Spinal cord (tissue), 10 donors: ENCODE data around the gene HMCES. TPM values are rescaled to one million over a fixed set of nuclear protein-coding genes. Genes with fewer than 3 reads are reported as not detected.
A peak's percentile ranks its signal among the peaks of the same experiment; 100 is the strongest.

Experiments
- DNase-seq, 6 donors: peaks; one replicate each; pipeline versions ENCODE4 v3.0.0 to v3.0.0-alpha.2; 2013 to 2015; ENCODE audit warnings: low spot score in 6 of 6, low read depth in 4 of 6
- H3K27ac ChIP-seq: one replicate; pipeline ENCODE4 v1.5.1; 2013; ENCODE audit warnings: low read depth, low read length, control low read depth
- H3K27me3 ChIP-seq: one replicate; pipeline ENCODE4 v1.6.1; 2013; ENCODE audit warnings: low read length; ENCODE audit not compliant: control insufficient read depth, insufficient read depth
- H3K36me3 ChIP-seq: one replicate; pipeline ENCODE4 v1.6.1; 2013; ENCODE audit warnings: low read length; ENCODE audit not compliant: control insufficient read depth, insufficient read depth
- H3K4me1 ChIP-seq: one replicate; pipeline ENCODE4 v1.6.1; 2013; ENCODE audit warnings: low read length; ENCODE audit not compliant: control insufficient read depth, insufficient read depth
- H3K4me3 ChIP-seq: one replicate; pipeline ENCODE4 v1.5.1; 2013; ENCODE audit warnings: low read depth, low read length, control low read depth
- H3K9me3 ChIP-seq: one replicate; pipeline ENCODE4 v1.6.1; 2013; ENCODE audit warnings: low read length; ENCODE audit not compliant: control insufficient read depth, insufficient read depth
- WGBS: methylation state at CpG from one replicate; pipeline ENCODE4 v1.1.5; 2013; ENCODE audit warnings: missing lambda C conversion rate; ENCODE audit not compliant: insufficient coverage; 5-methylcytosine and 5-hydroxymethylcytosine counted together
- polyA plus RNA-seq, 2 donors: library from polyadenylated mRNA; unstranded; fragments of 120-200 nt; gene quantifications; one replicate each; pipeline ENCODE4 v1.2.1, GENCODE V29; 2013; ENCODE audit not compliant: insufficient read length in 2 of 2
- total RNA-seq, 2 donors: library from RNA; depleted of rRNA in 1 of 2; stranded (reverse); fragments of 120-200 nt in 1 of 2; fragments of >200 nt in 1 of 2; gene quantifications; one replicate each; pipeline versions ENCODE4 v1.2.3 to v1.2.4, GENCODE V29; 2013 to 2014
- donor health status: healthy.

The HMCES gene
- total and polyA plus RNA-seq, 4 donors: 23.6 to 52.7 (median 35.8) TPM

- H3K27ac ChIP-seq: no peak overlapping the region
- WGBS: 100% methylated on average over 2 of the region's 2 CpGs
- H3K4me1 ChIP-seq: peaks cover 21% of the 10 kb centered on the region
- no peak for DNase-seq
- peaks cover 14% of the 10 kb centered on the region for H3K36me3 ChIP-seq
- H3K4me3 ChIP-seq: no peak overlapping the region
- no peaks in the 10 kb centered on the region for H3K9me3 ChIP-seq
- no peaks in the 10 kb centered on the region for H3K27me3 ChIP-seq
Measured at GRCh38 chr3:129312021-129312639, 33.5 kb downstream of the HMCES start.

GRCh38 chr3:129312671-129313414, 34.2 kb downstream of the HMCES start:
- Histone ChIP-seq H3K36me3 (peaks cover 17% of the 10 kb centered on the region), H3K4me1 (peaks cover 28% of the 10 kb centered on the region), H3K27me3 (no peaks in the 10 kb centered on the region), H3K4me3 (no peak overlapping the region), H3K9me3 (no peaks in the 10 kb centered on the region), H3K27ac (no peak overlapping the region)
- no peak for DNase-seq

GRCh38 chr3:129313415-129313664, 34.7 kb downstream of the HMCES start:
- DNase-seq: no peak
- H3K36me3 ChIP-seq: peaks cover 21% of the 10 kb centered on the region
- peaks cover 31% of the 10 kb centered on the region for H3K4me1 ChIP-seq
- no peaks in the 10 kb centered on the region for H3K9me3 ChIP-seq
- H3K27me3 ChIP-seq: no peaks in the 10 kb centered on the region
- H3K4me3 ChIP-seq: no peak overlapping the region
- H3K27ac ChIP-seq: no peak overlapping the region

- Histone ChIP-seq H3K4me3 (peak overlapping the region; percentile 94), H3K27me3 (no peaks in the 10 kb centered on the region), H3K27ac (peak overlapping the region; percentile 89), H3K4me1 (peaks cover 31% of the 10 kb centered on the region), H3K9me3 (no peaks in the 10 kb centered on the region), H3K36me3 (peaks cover 24% of the 10 kb centered on the region)
- 36% methylated on average over 6 of the region's 7 CpGs for WGBS
- peak in 2 of 6 donors; percentile 38 to 47 for DNase-seq
Measured at GRCh38 chr3:129313665-129314385, 35.2 kb downstream of the HMCES start.

GRCh38 chr3:129314386-129315222, 35.9 kb downstream of the HMCES start:
- peak overlapping the region; percentile 94 for H3K4me3 ChIP-seq
- peak overlapping the region; percentile 89 for H3K27ac ChIP-seq
- H3K36me3 ChIP-seq: peaks cover 31% of the 10 kb centered on the region
- under 1% methylated on average over 48 of the region's 53 CpGs for WGBS
- peaks cover 31% of the 10 kb centered on the region for H3K4me1 ChIP-seq
- DNase-seq: peak; percentile 83 to 97 (median 88)
- H3K9me3 ChIP-seq: no peaks in the 10 kb centered on the region
- no peaks in the 10 kb centered on the region for H3K27me3 ChIP-seq

- peak in 3 of 6 donors; percentile 5 to 59 (median 47) for DNase-seq
- under 1% methylated on average over 69 of the region's 80 CpGs for WGBS
Measured at GRCh38 chr3:129315223-129315997, 36.7 kb downstream of the HMCES start.

GRCh38 chr3:129315998-129316247, 37.3 kb downstream of the HMCES start:
- Histone ChIP-seq H3K9me3 (no peaks in the 10 kb centered on the region), H3K27me3 (no peaks in the 10 kb centered on the region), H3K4me3 (peak overlapping the region; percentile 94), H3K36me3 (peaks cover 40% of the 10 kb centered on the region), H3K27ac (peak overlapping the region; percentile 84), H3K4me1 (peaks cover 31% of the 10 kb centered on the region)
- WGBS: 0% methylated on average over 30 of the region's 34 CpGs
- no peak for DNase-seq

More at GRCh38 chr3:129315223-129315997, 36.7 kb downstream of the HMCES start:
- Histone ChIP-seq H3K9me3 (no peaks in the 10 kb centered on the region), H3K4me3 (peak overlapping the region; percentile 94), H3K27me3 (no peaks in the 10 kb centered on the region), H3K36me3 (peaks cover 40% of the 10 kb centered on the region), H3K27ac (peak overlapping the region; percentile 83), H3K4me1 (peaks cover 31% of the 10 kb centered on the region)

GRCh38 chr3:129316248-129317013, 37.8 kb downstream of the HMCES start:
- under 1% methylated on average over 64 of the region's 65 CpGs for WGBS
- H3K4me1 ChIP-seq: peaks cover 31% of the 10 kb centered on the region
- H3K4me3 ChIP-seq: peak overlapping the region; percentile 94
- peaks cover 43% of the 10 kb centered on the region for H3K36me3 ChIP-seq
- H3K27ac ChIP-seq: peak overlapping the region; percentile 84
- DNase-seq: peak; percentile 77 to 95 (median 81)
- H3K9me3 ChIP-seq: no peaks in the 10 kb centered on the region
- no peaks in the 10 kb centered on the region for H3K27me3 ChIP-seq
